Pons (tissue), 1 donor: Measurements from ENCODE around the gene TMEM175.
"Not testable (repeated sequence)": the region's sequence is repeated elsewhere in the genome, so short reads cannot be mapped to it uniquely, and the experiment has no call there.

Experiments used
- DNase-seq: peaks from one replicate; pipeline ENCODE4 v3.0.0-alpha.2; 2016; ENCODE audit warnings: low spot score

Gene TMEM175

GRCh38 chr4:971666-972500 lies 39.6 kb downstream of the TMEM175 start:
- DNase-seq = no peak

GRCh38 chr4:972651-973424 lies 40.6 kb downstream of the TMEM175 start:
- no peak for DNase-seq

GRCh38 chr4:973431-974397 lies 41.5 kb downstream of the TMEM175 start, which contains the start of gene DGKQ:
Gene DGKQ, minus strand, starts transcription at chr4:973569. Its CDS starts 87 bp downstream, at chr4:973482.
- peak; percentile 74 for DNase-seq

- no peak for DNase-seq
These were observed 42.4 kb downstream of the TMEM175 start for GRCh38 chr4:974668-975067.

- DNase-seq = not testable (repeated sequence)
These were observed 43.8 kb downstream of the TMEM175 start for GRCh38 chr4:976016-976415.

GRCh38 chr4:978957-979701 lies 46.9 kb downstream of the TMEM175 start:
- no peak for DNase-seq

- DNase-seq = no peak
These were observed 50.0 kb downstream of the TMEM175 start for GRCh38 chr4:982291-982690.

- no peak for DNase-seq
These were observed 50.6 kb downstream of the TMEM175 start for GRCh38 chr4:982814-983213.

GRCh38 chr4:984336-985054 lies 52.2 kb downstream of the TMEM175 start:
- no peak for DNase-seq

- DNase-seq = no peak
These were observed 53.0 kb downstream of the TMEM175 start for GRCh38 chr4:985123-985830.

- peak; percentile 26 for DNase-seq
These were observed 54.2 kb downstream of the TMEM175 start for GRCh38 chr4:986428-986878.

GRCh38 chr4:986879-987623 lies 54.8 kb downstream of the TMEM175 start, which contains the start of gene IDUA:
Gene IDUA, plus strand, starts transcription at chr4:987044. Its CDS starts 41 bp downstream, at chr4:987085.
- peak; percentile 63 for DNase-seq

- DNase-seq = no peak
These were observed 55.6 kb downstream of the TMEM175 start for GRCh38 chr4:987624-988513.

GRCh38 chr4:988726-989721 lies 56.8 kb downstream of the TMEM175 start:
- DNase-seq = no peak

- no peak for DNase-seq
These were observed 57.6 kb downstream of the TMEM175 start for GRCh38 chr4:989722-990471.
